GM10847 (cell line): ENCODE data around the gene OR11H12.
"Not testable (repeated sequence)": the region's sequence is repeated elsewhere in the genome, so short reads cannot be mapped to it uniquely, and the experiment has no call there.

Source experiments
- POLR2A ChIP-seq: IDR thresholded peaks from 2 replicates; pipeline ENCODE4 v1.6.1; 2011; ENCODE audit not compliant: insufficient read length; ENCODE audit errors: extremely low read depth

The OR11H12 gene

GRCh38 chr14:18600817-18601216 is at the start of gene OR11H12:
TSS of gene OR11H12 (plus strand) at chr14:18601117. CDS start at chr14:18601117, 0 bp downstream.
- not testable (repeated sequence) for TF ChIP-seq POLR2A
